DOHH2 (cell line): ENCODE measurements around the gene DCLK1.

Source experiments
- H3F3A ChIP-seq: fragments of 200-600 bp; sonication (generic), shearing (Covaris generic); 2 replicates; pipeline ENCODE4 v1.6.0; 2016; ENCODE audit warnings: antibody characterized with exemption, mild to moderate bottlenecking; ENCODE audit not compliant: control insufficient read depth, insufficient read depth
- H3K27ac ChIP-seq: fragments of 200-600 bp; sonication (generic); 2 replicates; pipeline ENCODE4 v1.5.1; 2014; ENCODE audit warnings: low read depth, mild to moderate bottlenecking, low read length, moderate library complexity
- H3K27me3 ChIP-seq: fragments of 200-600 bp; sonication (generic); 2 replicates; pipeline ENCODE4 v1.6.1; 2014; ENCODE audit warnings: mild to moderate bottlenecking, low read length, mixed read lengths; ENCODE audit not compliant: control insufficient read depth
- H3K36me3 ChIP-seq: fragments of 200-600 bp; sonication (generic); 2 replicates; pipeline ENCODE4 v1.6.1; 2014; ENCODE audit warnings: mild to moderate bottlenecking, low read length, moderate library complexity, mixed read lengths; ENCODE audit not compliant: control insufficient read depth
- H3K4me1 ChIP-seq: fragments of 200-600 bp; sonication (generic); 2 replicates; pipeline ENCODE4 v1.6.1; 2014; ENCODE audit warnings: mild to moderate bottlenecking, low read length, mixed read lengths; ENCODE audit not compliant: control insufficient read depth
- H3K4me2 ChIP-seq: fragments of 200-600 bp; sonication (generic); 2 replicates; pipeline ENCODE4 v1.6.0; 2014; ENCODE audit warnings: mild to moderate bottlenecking, low read length, moderate library complexity
- H3K4me3 ChIP-seq: fragments of 200-600 bp; sonication (generic); 2 replicates; pipeline ENCODE4 v1.5.1; 2014; ENCODE audit warnings: mild to moderate bottlenecking, low read length, mixed read lengths
- H3K79me2 ChIP-seq: fragments of 200-600 bp; sonication (generic); 2 replicates; pipeline ENCODE4 v1.6.1; 2014; ENCODE audit warnings: mild to moderate bottlenecking, low read length, mixed read lengths; ENCODE audit not compliant: control insufficient read depth
- H3K9me2 ChIP-seq: fragments of 200-600 bp; sonication (generic); replicated peaks from 2 replicates; pipeline ENCODE4 v1.6.1; 2014; ENCODE audit warnings: mild to moderate bottlenecking, low read length, mixed read lengths; ENCODE audit not compliant: control insufficient read depth
- H3K9me3 ChIP-seq: fragments of 200-600 bp; sonication (generic); 2 replicates; pipeline ENCODE4 v1.6.1; 2014; ENCODE audit warnings: antibody characterized with exemption, low read length, mixed read lengths; ENCODE audit not compliant: control insufficient read depth, insufficient read depth
- H4K20me1 ChIP-seq: fragments of 200-600 bp; sonication (generic); 2 replicates; pipeline ENCODE4 v1.6.0; 2014; ENCODE audit warnings: low read depth, mild to moderate bottlenecking, antibody characterized with exemption, low read length, moderate library complexity; ENCODE audit not compliant: control insufficient read depth, insufficient read depth
- EZH2phosphoT487 ChIP-seq: fragments of 200-600 bp; sonication (generic); IDR thresholded peaks from 2 replicates; pipeline ENCODE4 v1.6.1; 2017; ENCODE audit warnings: borderline replicate concordance, mild to moderate bottlenecking, antibody characterized with exemption, low read length, moderate library complexity, mixed read lengths
- TF ChIP-seq, protein P1 (sequence below): fragments of 200-600 bp; sonication (generic); IDR thresholded peaks from one replicate; pipeline ENCODE4 v1.5.1; 2014; ENCODE audit warnings: antibody characterized with exemption, mild to moderate bottlenecking, low read depth, low read length; ENCODE audit not compliant: poor library complexity, severe bottlenecking

Gene DCLK1

DNA sequence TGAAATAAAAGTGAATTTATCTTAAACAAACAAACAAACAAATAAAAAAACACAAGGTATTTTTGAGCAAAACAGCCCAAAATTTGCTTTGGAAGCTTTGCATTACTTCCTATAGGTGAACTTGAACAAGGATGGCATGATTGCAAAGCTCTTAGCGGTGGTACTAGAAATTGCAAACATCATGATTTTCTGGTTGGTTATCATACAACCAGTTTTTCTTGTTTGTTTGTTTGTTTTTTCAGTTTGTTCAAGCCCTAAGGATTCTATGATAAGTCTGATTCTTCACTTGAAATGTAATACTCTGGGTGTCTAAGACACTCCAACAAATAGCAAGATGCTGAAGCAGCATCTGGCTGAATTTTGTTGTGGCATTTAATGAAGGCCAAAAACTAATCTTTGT is 15.9 kb downstream of the DCLK1 start:
- H3K27me3 ChIP-seq: no peaks in the 10 kb centered on the region

DNA sequence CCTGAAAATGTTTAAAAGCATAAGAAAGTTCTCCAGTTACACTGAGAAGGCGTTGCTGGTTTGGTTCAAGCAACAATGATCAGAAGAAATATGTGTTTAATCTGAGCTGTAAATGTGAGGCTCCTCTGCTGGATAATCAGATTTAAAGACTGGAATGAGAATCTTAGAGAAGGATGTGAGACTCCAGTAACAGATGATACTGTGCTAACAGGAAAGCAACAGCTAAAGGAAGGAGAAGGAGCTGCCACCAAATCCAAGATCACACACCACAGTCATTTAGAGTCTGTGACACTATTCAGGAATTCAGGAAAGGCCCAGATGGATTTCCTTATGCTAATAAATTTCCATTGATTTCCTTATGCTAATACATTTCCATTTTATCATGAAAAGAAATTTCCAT is 16.9 kb downstream of the DCLK1 start:
- Histone ChIP-seq H3F3A (no peaks in the 10 kb centered on the region), H4K20me1 (no peaks in the 10 kb centered on the region), H3K27me3 (no peaks in the 10 kb centered on the region), H3K9me2 (no peaks in the 10 kb centered on the region), H3K27ac (no peak overlapping the region), H3K9me3 (no peaks in the 10 kb centered on the region), H3K36me3 (no peaks in the 10 kb centered on the region), H3K79me2 (no peaks in the 10 kb centered on the region), H3K4me3 (no peak overlapping the region), H3K4me2 (no peak overlapping the region), H3K4me1 (no peaks in the 10 kb centered on the region)
- TF ChIP-seq EZH2phosphoT487: no peak
- TF ChIP-seq, protein P1, sequence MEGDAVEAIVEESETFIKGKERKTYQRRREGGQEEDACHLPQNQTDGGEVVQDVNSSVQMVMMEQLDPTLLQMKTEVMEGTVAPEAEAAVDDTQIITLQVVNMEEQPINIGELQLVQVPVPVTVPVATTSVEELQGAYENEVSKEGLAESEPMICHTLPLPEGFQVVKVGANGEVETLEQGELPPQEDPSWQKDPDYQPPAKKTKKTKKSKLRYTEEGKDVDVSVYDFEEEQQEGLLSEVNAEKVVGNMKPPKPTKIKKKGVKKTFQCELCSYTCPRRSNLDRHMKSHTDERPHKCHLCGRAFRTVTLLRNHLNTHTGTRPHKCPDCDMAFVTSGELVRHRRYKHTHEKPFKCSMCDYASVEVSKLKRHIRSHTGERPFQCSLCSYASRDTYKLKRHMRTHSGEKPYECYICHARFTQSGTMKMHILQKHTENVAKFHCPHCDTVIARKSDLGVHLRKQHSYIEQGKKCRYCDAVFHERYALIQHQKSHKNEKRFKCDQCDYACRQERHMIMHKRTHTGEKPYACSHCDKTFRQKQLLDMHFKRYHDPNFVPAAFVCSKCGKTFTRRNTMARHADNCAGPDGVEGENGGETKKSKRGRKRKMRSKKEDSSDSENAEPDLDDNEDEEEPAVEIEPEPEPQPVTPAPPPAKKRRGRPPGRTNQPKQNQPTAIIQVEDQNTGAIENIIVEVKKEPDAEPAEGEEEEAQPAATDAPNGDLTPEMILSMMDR: no peak

More for the DNA sequence above, 15.9 kb downstream of the DCLK1 start:
- Histone ChIP-seq H3K4me2 (no peak overlapping the region), H3K27ac (no peak overlapping the region), H4K20me1 (no peaks in the 10 kb centered on the region), H3K9me2 (no peaks in the 10 kb centered on the region), H3K79me2 (no peaks in the 10 kb centered on the region), H3K9me3 (no peaks in the 10 kb centered on the region), H3K36me3 (no peaks in the 10 kb centered on the region), H3K4me3 (no peak overlapping the region), H3F3A (no peaks in the 10 kb centered on the region), H3K4me1 (no peaks in the 10 kb centered on the region)
- no peak for TF ChIP-seq EZH2phosphoT487
- TF ChIP-seq, protein P1: no peak

DNA sequence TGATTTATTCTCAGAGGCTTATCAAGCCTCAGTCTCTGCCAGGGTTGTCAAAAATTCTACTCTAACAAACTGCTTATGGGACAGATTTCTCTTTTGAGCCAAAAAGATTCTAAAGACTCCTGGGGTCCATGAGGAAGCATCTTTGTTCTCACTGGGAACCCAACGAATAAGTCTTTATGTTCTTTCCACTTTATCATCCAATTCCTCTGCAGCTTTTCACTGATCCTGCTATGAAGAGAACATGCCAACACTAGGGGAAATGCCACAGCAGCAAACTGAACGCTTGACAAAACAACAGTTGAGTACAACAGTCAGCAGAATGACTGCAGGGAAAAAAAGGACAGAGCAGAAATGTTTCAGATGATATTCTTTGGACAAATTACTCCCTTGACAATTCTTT is 22.2 kb downstream of the DCLK1 start:
- TF ChIP-seq, protein P1: no peak
- TF ChIP-seq EZH2phosphoT487: no peak
- Histone ChIP-seq H3K27me3 (no peaks in the 10 kb centered on the region), H3K4me3 (no peak overlapping the region), H3K27ac (no peak overlapping the region), H4K20me1 (no peaks in the 10 kb centered on the region), H3K4me1 (no peaks in the 10 kb centered on the region), H3F3A (no peaks in the 10 kb centered on the region), H3K36me3 (no peaks in the 10 kb centered on the region), H3K9me2 (no peaks in the 10 kb centered on the region), H3K4me2 (no peak overlapping the region), H3K79me2 (no peaks in the 10 kb centered on the region), H3K9me3 (no peaks in the 10 kb centered on the region; the same call in 1 of the 2 replicates)
